DOHH2 (cell line): ENCODE data around the gene RRAGB.
"Not testable (repeated sequence)": the region's sequence is repeated elsewhere in the genome, so short reads cannot be mapped to it uniquely, and the experiment has no call there.

Source experiments
- H3F3A ChIP-seq: fragments of 200-600 bp; sonication (generic), shearing (Covaris generic); 2 replicates; pipeline ENCODE4 v1.6.0; 2016; ENCODE audit warnings: antibody characterized with exemption, mild to moderate bottlenecking; ENCODE audit not compliant: control insufficient read depth, insufficient read depth
- H3K27ac ChIP-seq: fragments of 200-600 bp; sonication (generic); 2 replicates; pipeline ENCODE4 v1.5.1; 2014; ENCODE audit warnings: low read depth, mild to moderate bottlenecking, low read length, moderate library complexity
- H3K27me3 ChIP-seq: fragments of 200-600 bp; sonication (generic); 2 replicates; pipeline ENCODE4 v1.6.1; 2014; ENCODE audit warnings: mild to moderate bottlenecking, low read length, mixed read lengths; ENCODE audit not compliant: control insufficient read depth
- H3K36me3 ChIP-seq: fragments of 200-600 bp; sonication (generic); 2 replicates; pipeline ENCODE4 v1.6.1; 2014; ENCODE audit warnings: mild to moderate bottlenecking, low read length, moderate library complexity, mixed read lengths; ENCODE audit not compliant: control insufficient read depth
- H3K4me1 ChIP-seq: fragments of 200-600 bp; sonication (generic); 2 replicates; pipeline ENCODE4 v1.6.1; 2014; ENCODE audit warnings: mild to moderate bottlenecking, low read length, mixed read lengths; ENCODE audit not compliant: control insufficient read depth
- H3K4me2 ChIP-seq: fragments of 200-600 bp; sonication (generic); 2 replicates; pipeline ENCODE4 v1.6.0; 2014; ENCODE audit warnings: mild to moderate bottlenecking, low read length, moderate library complexity
- H3K4me3 ChIP-seq: fragments of 200-600 bp; sonication (generic); 2 replicates; pipeline ENCODE4 v1.5.1; 2014; ENCODE audit warnings: mild to moderate bottlenecking, low read length, mixed read lengths
- H3K79me2 ChIP-seq: fragments of 200-600 bp; sonication (generic); 2 replicates; pipeline ENCODE4 v1.6.1; 2014; ENCODE audit warnings: mild to moderate bottlenecking, low read length, mixed read lengths; ENCODE audit not compliant: control insufficient read depth
- H3K9me2 ChIP-seq: fragments of 200-600 bp; sonication (generic); replicated peaks from 2 replicates; pipeline ENCODE4 v1.6.1; 2014; ENCODE audit warnings: mild to moderate bottlenecking, low read length, mixed read lengths; ENCODE audit not compliant: control insufficient read depth
- H3K9me3 ChIP-seq: fragments of 200-600 bp; sonication (generic); 2 replicates; pipeline ENCODE4 v1.6.1; 2014; ENCODE audit warnings: antibody characterized with exemption, low read length, mixed read lengths; ENCODE audit not compliant: control insufficient read depth, insufficient read depth
- H4K20me1 ChIP-seq: fragments of 200-600 bp; sonication (generic); 2 replicates; pipeline ENCODE4 v1.6.0; 2014; ENCODE audit warnings: low read depth, mild to moderate bottlenecking, antibody characterized with exemption, low read length, moderate library complexity; ENCODE audit not compliant: control insufficient read depth, insufficient read depth
- EZH2phosphoT487 ChIP-seq: fragments of 200-600 bp; sonication (generic); IDR thresholded peaks from 2 replicates; pipeline ENCODE4 v1.6.1; 2017; ENCODE audit warnings: borderline replicate concordance, mild to moderate bottlenecking, antibody characterized with exemption, low read length, moderate library complexity, mixed read lengths
- TF ChIP-seq, protein P1 (sequence below): fragments of 200-600 bp; sonication (generic); IDR thresholded peaks from one replicate; pipeline ENCODE4 v1.5.1; 2014; ENCODE audit warnings: antibody characterized with exemption, mild to moderate bottlenecking, low read depth, low read length; ENCODE audit not compliant: poor library complexity, severe bottlenecking

The RRAGB gene

DNA sequence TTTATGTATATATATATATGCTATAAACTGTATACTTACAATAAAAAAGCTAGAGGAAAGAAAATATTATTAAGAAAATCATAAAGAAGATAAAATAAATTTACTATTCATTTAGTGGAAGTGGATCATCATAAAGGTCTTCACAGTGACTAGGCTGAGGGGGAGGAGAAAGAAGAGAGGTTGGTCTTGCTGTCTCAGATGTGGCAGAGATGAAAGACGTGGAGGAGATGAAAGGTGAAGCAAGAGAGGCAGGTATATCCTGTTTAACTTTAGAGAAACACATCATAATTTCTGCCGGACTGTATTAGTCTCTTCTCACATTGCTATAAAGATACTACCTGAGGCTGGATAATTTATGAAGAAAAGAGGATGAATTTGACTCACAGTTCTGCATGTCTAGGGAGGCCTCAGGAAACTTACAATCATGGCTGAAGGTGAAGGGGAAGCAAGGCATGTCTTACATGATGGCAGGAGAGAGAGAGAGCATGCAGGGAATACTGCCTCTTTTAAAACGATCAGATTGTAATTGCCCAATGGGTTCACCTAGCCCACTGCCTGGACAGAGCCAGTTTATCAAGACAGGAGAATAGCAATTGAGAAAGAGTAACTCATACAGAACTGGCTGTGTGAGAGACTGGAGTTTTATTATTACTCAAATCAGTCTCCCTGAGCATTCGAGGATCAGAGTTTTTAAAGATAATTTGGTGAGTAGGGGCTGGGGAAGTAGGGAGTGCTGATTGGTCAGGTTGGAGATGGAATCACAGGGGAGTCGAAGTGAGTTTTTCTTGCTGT lies 22.1 kb upstream of the RRAGB start:
- no peaks in the 10 kb centered on the region for H3F3A ChIP-seq
- H3K9me3 ChIP-seq, result no peaks in the 10 kb centered on the region
- H3K27me3 ChIP-seq, result no peaks in the 10 kb centered on the region

DNA sequence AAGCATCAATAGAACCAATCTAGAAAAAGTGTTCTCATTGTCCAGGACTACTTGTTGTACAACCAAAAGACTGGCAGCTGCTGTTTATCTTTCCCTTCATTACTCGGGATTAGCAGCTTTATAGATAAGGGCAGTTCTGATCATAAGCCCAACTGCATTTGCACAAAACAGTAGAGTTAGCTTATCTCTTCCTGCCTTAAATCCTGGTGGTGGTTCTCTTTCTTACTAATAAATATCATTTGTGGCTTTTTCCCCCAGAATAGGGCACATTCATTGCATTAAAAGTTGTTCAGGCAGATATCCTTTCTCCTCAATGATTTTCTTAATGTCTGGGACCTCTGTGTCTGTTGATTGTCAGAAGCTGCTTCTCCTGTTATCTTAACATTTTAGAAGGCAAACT lies 20.2 kb upstream of the RRAGB start:
- no peak for TF ChIP-seq EZH2phosphoT487
- TF ChIP-seq, protein P1, sequence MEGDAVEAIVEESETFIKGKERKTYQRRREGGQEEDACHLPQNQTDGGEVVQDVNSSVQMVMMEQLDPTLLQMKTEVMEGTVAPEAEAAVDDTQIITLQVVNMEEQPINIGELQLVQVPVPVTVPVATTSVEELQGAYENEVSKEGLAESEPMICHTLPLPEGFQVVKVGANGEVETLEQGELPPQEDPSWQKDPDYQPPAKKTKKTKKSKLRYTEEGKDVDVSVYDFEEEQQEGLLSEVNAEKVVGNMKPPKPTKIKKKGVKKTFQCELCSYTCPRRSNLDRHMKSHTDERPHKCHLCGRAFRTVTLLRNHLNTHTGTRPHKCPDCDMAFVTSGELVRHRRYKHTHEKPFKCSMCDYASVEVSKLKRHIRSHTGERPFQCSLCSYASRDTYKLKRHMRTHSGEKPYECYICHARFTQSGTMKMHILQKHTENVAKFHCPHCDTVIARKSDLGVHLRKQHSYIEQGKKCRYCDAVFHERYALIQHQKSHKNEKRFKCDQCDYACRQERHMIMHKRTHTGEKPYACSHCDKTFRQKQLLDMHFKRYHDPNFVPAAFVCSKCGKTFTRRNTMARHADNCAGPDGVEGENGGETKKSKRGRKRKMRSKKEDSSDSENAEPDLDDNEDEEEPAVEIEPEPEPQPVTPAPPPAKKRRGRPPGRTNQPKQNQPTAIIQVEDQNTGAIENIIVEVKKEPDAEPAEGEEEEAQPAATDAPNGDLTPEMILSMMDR, result no peak
- Histone ChIP-seq H3K4me2 (no peak overlapping the region), H3K4me3 (no peak overlapping the region), H3K4me1 (no peaks in the 10 kb centered on the region), H3K27ac (no peak overlapping the region), H3K9me2 (no peaks in the 10 kb centered on the region), H3F3A (no peaks in the 10 kb centered on the region), H4K20me1 (no peaks in the 10 kb centered on the region), H3K9me3 (no peaks in the 10 kb centered on the region), H3K36me3 (no peaks in the 10 kb centered on the region), H3K79me2 (no peaks in the 10 kb centered on the region), H3K27me3 (no peaks in the 10 kb centered on the region)

More for the DNA sequence above, 22.1 kb upstream of the RRAGB start:
- Histone ChIP-seq H3K4me3 (no peak overlapping the region), H3K27ac (no peak overlapping the region), H3K4me2 (no peak overlapping the region), H3K36me3 (no peaks in the 10 kb centered on the region), H3K79me2 (no peaks in the 10 kb centered on the region), H4K20me1 (no peaks in the 10 kb centered on the region), H3K4me1 (no peaks in the 10 kb centered on the region), H3K9me2 (no peaks in the 10 kb centered on the region)
- TF ChIP-seq, protein P1, result no peak
- TF ChIP-seq EZH2phosphoT487, result no peak

DNA sequence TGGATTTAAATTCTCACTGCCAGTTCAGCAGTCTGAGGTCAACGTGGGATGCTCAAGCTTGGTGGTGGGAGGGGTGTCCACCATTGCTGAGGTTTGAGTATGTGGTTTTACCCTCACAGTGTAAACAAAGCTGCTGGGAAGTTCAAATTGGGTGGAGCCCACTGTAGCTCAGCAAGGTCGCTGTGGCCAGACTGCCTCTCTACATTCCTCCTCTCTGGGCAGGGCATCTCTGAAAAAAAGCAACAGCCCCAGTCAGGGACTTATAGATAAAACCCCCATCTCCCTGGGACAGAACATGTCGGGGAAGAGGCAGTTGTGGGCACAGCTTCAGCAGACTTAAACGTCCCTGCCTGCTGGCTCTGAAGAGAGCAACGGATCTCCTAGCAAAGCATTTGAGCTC lies 14.9 kb upstream of the RRAGB start:
- no peaks in the 10 kb centered on the region for H4K20me1 ChIP-seq
- H3K36me3 ChIP-seq, result no peaks in the 10 kb centered on the region
- no peak for TF ChIP-seq EZH2phosphoT487
- TF ChIP-seq, protein P1, result no peak
- no peak overlapping the region for H3K4me2 ChIP-seq
- no peak overlapping the region for H3K4me3 ChIP-seq
- no peaks in the 10 kb centered on the region for H3K4me1 ChIP-seq
- H3F3A ChIP-seq, result no peaks in the 10 kb centered on the region
- H3K9me3 ChIP-seq, result no peaks in the 10 kb centered on the region
- no peak overlapping the region for H3K27ac ChIP-seq
- H3K79me2 ChIP-seq, result no peaks in the 10 kb centered on the region
- no peaks in the 10 kb centered on the region for H3K9me2 ChIP-seq
- H3K27me3 ChIP-seq, result no peaks in the 10 kb centered on the region

DNA sequence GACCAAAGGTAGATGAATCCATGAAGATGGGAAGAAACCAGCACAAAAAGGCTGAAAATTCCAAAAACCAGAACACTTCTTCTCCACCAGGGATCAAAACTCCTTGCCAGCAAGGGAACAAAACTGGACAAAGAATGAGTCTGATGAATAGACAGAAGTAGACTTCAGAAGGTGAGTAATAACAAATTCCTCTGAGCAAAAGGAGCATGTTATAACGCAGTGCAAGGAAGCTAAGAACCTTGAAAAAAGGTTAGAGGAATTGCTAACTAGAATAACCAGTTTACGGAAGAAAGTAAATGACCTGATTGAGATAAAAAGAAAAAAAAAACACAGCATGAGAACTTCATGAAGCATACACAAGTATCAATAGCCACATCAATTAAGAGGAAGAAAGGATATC lies 14.1 kb upstream of the RRAGB start:
- H3K9me3 ChIP-seq, H3K4me2 ChIP-seq, H3K9me2 ChIP-seq, H3K27me3 ChIP-seq, H4K20me1 ChIP-seq, H3K4me1 ChIP-seq, H3K27ac ChIP-seq, H3K79me2 ChIP-seq, H3K36me3 ChIP-seq, H3K4me3 ChIP-seq, H3F3A ChIP-seq: not testable (repeated sequence)

DNA sequence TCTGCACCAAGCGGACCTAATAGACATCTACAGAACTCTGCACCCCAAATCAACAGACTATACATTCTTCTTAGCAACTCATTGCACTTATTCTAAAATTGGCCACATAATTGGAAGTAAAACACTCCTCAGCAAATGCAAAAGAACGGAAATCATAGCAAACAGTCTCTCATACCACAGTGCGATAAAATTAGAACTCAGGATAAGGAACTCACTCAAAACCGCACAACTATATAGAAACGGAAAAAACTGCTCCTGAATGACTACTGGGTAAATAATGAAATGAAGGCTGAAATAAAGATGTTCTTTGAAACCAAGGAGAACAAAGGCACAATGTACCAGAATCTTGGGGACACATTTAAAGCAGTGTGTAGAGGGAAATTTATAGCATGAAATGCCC lies 12.5 kb upstream of the RRAGB start:
- H3K27ac ChIP-seq, result not testable (repeated sequence)

More for the DNA sequence above, 12.5 kb upstream of the RRAGB start:
- not testable (repeated sequence) for H4K20me1 ChIP-seq, H3K4me3 ChIP-seq, H3K9me3 ChIP-seq, H3K79me2 ChIP-seq, H3K9me2 ChIP-seq, H3K27me3 ChIP-seq, H3K4me2 ChIP-seq, H3F3A ChIP-seq, H3K4me1 ChIP-seq, H3K36me3 ChIP-seq
